WTC11 (cell line): Measurements from ENCODE around the gene PMP22.

ENCODE experiments used
- CTCF ChIP-seq: fragments of 200-600 bp; IDR thresholded peaks from 2 replicates; pipeline ENCODE4 v1.8.0; 2022; ENCODE audit warnings: antibody characterized with exemption
- E2F1 ChIP-seq: sonication (generic); formaldehyde crosslinking; IDR thresholded peaks from 2 replicates; pipeline ENCODE4 v1.8.0; 2022; ENCODE audit warnings: mild to moderate bottlenecking, missing genetic modification reagents
- USF2 ChIP-seq: sonication (generic); formaldehyde crosslinking; IDR thresholded peaks from 2 replicates; pipeline ENCODE4 v1.8.1; 2023; ENCODE audit warnings: mild to moderate bottlenecking, missing genetic modification reagents, moderate library complexity
- ZNF416 ChIP-seq: fragments of 250-450 bp; sonication (Bioruptor Pico); IDR thresholded peaks from 2 replicates; pipeline ENCODE4 v1.9.0; 2021; ENCODE audit warnings: mild to moderate bottlenecking, inconsistent platforms

- TF ChIP-seq USF2 (no peak), ZNF416 (no peak), CTCF (no peak), E2F1 (CRISPR knock-in tag) (no peak)
Observed at GRCh38 chr17:15237106-15237425, 28.1 kb downstream of the PMP22 start.
